ENCODE results near the gene AP5Z1.

AP5Z1 gene

GRCh38 chr7:4820967-4821471, 45.6 kb downstream of the AP5Z1 start:
- DNase-seq (ENCODE audit: extremely low spot score) = no peak
- CTCF ChIA-PET = no interaction called here
- TF ChIP-seq CTCF (IDR thresholded peaks at IDR 0.05; ENCODE audit: control extremely low read depth, extremely low read depth, low read depth, missing control alignments) = no peak
- POLR2A ChIA-PET = no interaction called here

- POLR2A ChIA-PET = no interaction called here
- TF ChIP-seq CTCF (IDR thresholded peaks at IDR 0.05; ENCODE audit: control extremely low read depth, extremely low read depth, low read depth, missing control alignments) = no peak
- no peak for DNase-seq (ENCODE audit: extremely low spot score)
- CTCF ChIA-PET = no interaction called here
Measured at GRCh38 chr7:4822677-4823076, 47.3 kb downstream of the AP5Z1 start.

- TF ChIP-seq CTCF (IDR thresholded peaks at IDR 0.05; ENCODE audit: control extremely low read depth, extremely low read depth, low read depth, missing control alignments) = no peak
- no peak for DNase-seq (ENCODE audit: extremely low spot score)
- ChIA-PET POLR2A (no interaction called here), CTCF (no interaction called here)
Measured at GRCh38 chr7:4823441-4824119, 48.2 kb downstream of the AP5Z1 start.

GRCh38 chr7:4824120-4824775, 48.8 kb downstream of the AP5Z1 start:
- ChIA-PET POLR2A (no interaction called here), CTCF (no interaction called here)
- no peak for TF ChIP-seq CTCF (IDR thresholded peaks at IDR 0.05; ENCODE audit: control extremely low read depth, extremely low read depth, low read depth, missing control alignments)
- DNase-seq (ENCODE audit: extremely low spot score) = no peak

GRCh38 chr7:4825081-4825480, 49.7 kb downstream of the AP5Z1 start:
- ChIA-PET CTCF (no interaction called here), POLR2A (no interaction called here)
- no peak for DNase-seq (ENCODE audit: extremely low spot score)
- TF ChIP-seq CTCF (IDR thresholded peaks at IDR 0.05; ENCODE audit: control extremely low read depth, extremely low read depth, low read depth, missing control alignments) = no peak

DNA sequence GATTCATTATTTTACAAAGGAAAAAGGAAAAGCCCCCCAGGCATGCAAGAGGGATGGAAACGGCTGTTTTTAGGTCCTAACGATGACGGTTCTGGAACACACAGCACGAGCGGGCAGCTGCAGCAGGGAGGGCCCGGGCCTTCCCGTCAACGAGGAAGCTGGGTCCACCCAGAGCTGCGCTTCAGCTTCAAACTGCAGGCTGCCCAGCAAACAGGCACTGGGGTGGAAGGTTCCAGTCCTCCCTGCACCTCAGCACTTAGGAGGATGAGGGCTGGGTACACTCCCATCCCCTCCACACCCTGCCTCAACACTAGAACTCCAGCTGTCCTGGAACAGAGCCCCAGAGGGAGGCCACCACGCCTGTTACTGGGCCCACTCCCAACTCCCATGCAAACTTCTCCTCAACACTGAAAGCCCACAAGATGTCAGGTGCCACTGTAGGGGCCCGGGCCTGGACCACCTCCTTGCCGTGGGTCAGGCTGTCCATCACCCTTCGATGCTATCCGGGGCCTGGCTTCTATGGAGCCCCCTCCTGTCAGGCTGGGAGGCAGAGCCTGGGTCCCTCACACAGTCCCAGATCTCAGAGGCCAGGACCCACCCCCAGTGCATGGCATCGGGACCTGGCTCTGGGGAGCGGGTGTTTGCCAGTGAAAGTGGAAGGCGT, 53.4 kb downstream of the AP5Z1 start:
- no peak for TF ChIP-seq CTCF (IDR thresholded peaks at IDR 0.05; ENCODE audit: control extremely low read depth, extremely low read depth, low read depth, missing control alignments)
- ChIA-PET CTCF (interaction anchor here (2.0 to 3.6 kb wide), 4 partner anchors 21 to 259 kb away, joined by 5 to 23 read pairs (median 8); no protein-coding TSS in a partner anchor), POLR2A (no interaction called here)
- DNase-seq (ENCODE audit: extremely low spot score) = no peak
